ENCODE measurements around the gene CEP20. TPM values are rescaled to one million over a fixed set of nuclear protein-coding genes. Genes with fewer than 3 reads are reported as not detected.

CEP20 gene
- total and polyA plus RNA-seq, 10 of the 15 experiments (the other 5 are each of a cell fraction or from before 2014, with no cell fraction given), result 33.4 to 57.8 (median 52.6) TPM

DNA sequence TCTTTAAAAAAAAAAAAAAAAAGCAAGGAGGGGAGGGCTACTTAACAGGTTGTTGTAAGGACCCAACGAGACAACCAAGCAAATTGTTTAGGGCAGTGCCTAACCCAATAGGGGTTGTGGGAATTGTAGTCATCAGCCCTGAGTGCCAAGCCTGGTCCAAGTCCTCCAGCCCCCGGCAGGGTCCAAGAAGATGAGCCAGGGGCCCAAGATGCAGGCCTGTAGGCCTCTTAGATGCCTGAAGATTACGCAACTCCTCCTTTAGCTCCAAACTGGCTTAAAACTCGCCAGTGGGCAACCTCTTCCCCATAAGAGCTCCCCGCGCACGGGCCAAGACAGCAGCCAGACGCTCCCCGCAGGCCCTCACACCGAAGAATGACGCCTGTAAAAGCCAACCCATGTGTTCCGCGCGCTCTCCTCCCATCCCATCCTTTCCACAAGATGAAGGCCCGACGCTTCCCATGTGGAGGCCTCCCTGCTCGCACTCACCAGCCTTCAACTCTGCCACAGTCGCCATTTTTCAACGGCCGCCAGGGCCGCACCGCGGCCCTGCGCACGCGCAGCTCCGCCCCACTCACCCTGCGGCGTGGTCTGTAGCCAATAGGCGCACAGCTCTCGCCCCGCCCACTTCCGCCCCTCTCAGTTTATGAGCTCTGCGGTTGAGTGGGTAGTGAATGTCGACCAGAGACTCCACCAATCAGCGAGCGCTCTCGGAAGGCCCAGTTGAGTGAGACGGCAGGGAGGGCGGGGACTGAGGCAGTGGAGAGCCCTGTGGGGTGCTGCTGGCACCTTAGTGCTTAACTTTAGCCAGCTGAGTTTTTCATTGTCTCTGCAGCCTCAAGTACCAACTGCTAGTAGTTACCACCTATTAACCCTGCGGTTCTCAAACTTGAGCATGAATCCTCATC lies at the start of gene CEP20 (continued):
- TF ChIP-seq, protein P1, sequence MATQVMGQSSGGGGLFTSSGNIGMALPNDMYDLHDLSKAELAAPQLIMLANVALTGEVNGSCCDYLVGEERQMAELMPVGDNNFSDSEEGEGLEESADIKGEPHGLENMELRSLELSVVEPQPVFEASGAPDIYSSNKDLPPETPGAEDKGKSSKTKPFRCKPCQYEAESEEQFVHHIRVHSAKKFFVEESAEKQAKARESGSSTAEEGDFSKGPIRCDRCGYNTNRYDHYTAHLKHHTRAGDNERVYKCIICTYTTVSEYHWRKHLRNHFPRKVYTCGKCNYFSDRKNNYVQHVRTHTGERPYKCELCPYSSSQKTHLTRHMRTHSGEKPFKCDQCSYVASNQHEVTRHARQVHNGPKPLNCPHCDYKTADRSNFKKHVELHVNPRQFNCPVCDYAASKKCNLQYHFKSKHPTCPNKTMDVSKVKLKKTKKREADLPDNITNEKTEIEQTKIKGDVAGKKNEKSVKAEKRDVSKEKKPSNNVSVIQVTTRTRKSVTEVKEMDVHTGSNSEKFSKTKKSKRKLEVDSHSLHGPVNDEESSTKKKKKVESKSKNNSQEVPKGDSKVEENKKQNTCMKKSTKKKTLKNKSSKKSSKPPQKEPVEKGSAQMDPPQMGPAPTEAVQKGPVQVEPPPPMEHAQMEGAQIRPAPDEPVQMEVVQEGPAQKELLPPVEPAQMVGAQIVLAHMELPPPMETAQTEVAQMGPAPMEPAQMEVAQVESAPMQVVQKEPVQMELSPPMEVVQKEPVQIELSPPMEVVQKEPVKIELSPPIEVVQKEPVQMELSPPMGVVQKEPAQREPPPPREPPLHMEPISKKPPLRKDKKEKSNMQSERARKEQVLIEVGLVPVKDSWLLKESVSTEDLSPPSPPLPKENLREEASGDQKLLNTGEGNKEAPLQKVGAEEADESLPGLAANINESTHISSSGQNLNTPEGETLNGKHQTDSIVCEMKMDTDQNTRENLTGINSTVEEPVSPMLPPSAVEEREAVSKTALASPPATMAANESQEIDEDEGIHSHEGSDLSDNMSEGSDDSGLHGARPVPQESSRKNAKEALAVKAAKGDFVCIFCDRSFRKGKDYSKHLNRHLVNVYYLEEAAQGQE (IDR thresholded peaks at IDR 0.05; ENCODE audit: low read depth, low read length), result no peak
- TF ChIP-seq FOXM1 (IDR thresholded peaks at IDR 0.05; ENCODE audit: low read depth, low read length) (no peak), RUNX3 (IDR thresholded peaks at IDR 0.05; ENCODE audit: low read length) (peak; percentile 85), RELA (IDR thresholded peaks at IDR 0.05; ENCODE audit: borderline replicate concordance, partially characterized antibody) (no peak), SREBF2 (IDR thresholded peaks at IDR 0.05; ENCODE audit: low read length) (no peak), JUNB (IDR thresholded peaks at IDR 0.05) (no peak), HDAC6 (IDR thresholded peaks at IDR 0.05; ENCODE audit: unreplicated experiment) (no peak), ZNF24 (IDR thresholded peaks at IDR 0.05) (no peak), SMC3 (IDR thresholded peaks at IDR 0.05; ENCODE audit: borderline replicate concordance, low read length) (no peak), RFX5 (IDR thresholded peaks at IDR 0.05; ENCODE audit: low read depth, low read length) (peak; percentile 75; the same call in 1 of the 2 replicates), TCF7 (IDR thresholded peaks at IDR 0.05; ENCODE audit: borderline replicate concordance) (no peak), NFXL1 (IDR thresholded peaks at IDR 0.05; ENCODE audit: borderline replicate concordance) (no peak), GATAD2B (conservative IDR thresholded peaks at IDR 0.05; ENCODE audit: low read depth) (no peak), IKZF1 (conservative IDR thresholded peaks at IDR 0.05) (peak; percentile 53; the same call in 1 of the 2 replicates), TAF1 (IDR thresholded peaks at IDR 0.05; ENCODE audit: borderline replicate concordance, low read depth, low read length) (peak; percentile 97), CREM (IDR thresholded peaks at IDR 0.05; ENCODE audit: low read depth) (peak; percentile 12; the same call in 1 of the 2 replicates), ZNF274 (IDR thresholded peaks at IDR 0.05; ENCODE audit: insufficient read depth, insufficient read length) (no peak)
- TF ChIP-seq, protein P2, sequence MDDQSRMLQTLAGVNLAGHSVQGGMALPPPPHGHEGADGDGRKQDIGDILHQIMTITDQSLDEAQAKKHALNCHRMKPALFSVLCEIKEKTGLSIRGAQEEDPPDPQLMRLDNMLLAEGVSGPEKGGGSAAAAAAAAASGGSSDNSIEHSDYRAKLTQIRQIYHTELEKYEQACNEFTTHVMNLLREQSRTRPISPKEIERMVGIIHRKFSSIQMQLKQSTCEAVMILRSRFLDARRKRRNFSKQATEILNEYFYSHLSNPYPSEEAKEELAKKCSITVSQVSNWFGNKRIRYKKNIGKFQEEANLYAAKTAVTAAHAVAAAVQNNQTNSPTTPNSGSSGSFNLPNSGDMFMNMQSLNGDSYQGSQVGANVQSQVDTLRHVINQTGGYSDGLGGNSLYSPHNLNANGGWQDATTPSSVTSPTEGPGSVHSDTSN (IDR thresholded peaks at IDR 0.05; ENCODE audit: insufficient replicate concordance, low read depth, low read length), result peak; percentile 21
- TF ChIP-seq, protein P3, sequence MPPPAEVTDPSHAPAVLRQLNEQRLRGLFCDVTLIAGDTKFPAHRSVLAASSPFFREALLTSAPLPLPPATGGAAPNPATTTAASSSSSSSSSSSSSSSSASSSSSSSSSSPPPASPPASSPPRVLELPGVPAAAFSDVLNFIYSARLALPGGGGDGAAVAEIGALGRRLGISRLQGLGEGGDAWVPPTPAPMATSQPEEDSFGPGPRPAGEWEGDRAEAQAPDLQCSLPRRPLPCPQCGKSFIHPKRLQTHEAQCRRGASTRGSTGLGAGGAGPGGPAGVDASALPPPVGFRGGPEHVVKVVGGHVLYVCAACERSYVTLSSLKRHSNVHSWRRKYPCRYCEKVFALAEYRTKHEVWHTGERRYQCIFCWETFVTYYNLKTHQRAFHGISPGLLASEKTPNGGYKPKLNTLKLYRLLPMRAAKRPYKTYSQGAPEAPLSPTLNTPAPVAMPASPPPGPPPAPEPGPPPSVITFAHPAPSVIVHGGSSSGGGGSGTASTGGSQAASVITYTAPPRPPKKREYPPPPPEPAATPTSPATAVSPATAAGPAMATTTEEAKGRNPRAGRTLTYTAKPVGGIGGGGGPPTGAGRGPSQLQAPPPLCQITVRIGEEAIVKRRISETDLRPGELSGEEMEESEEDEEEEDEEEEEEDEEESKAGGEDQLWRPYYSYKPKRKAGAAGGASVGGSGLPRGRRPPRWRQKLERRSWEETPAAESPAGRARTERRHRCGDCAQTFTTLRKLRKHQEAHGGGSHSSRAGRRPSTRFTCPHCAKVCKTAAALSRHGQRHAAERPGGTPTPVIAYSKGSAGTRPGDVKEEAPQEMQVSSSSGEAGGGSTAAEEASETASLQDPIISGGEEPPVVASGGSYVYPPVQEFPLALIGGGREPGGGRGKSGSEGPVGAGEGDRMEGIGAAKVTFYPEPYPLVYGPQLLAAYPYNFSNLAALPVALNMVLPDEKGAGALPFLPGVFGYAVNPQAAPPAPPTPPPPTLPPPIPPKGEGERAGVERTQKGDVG (CRISPR knock-in tag; IDR thresholded peaks at IDR 0.05), result no peak
- TF ChIP-seq, protein P4, sequence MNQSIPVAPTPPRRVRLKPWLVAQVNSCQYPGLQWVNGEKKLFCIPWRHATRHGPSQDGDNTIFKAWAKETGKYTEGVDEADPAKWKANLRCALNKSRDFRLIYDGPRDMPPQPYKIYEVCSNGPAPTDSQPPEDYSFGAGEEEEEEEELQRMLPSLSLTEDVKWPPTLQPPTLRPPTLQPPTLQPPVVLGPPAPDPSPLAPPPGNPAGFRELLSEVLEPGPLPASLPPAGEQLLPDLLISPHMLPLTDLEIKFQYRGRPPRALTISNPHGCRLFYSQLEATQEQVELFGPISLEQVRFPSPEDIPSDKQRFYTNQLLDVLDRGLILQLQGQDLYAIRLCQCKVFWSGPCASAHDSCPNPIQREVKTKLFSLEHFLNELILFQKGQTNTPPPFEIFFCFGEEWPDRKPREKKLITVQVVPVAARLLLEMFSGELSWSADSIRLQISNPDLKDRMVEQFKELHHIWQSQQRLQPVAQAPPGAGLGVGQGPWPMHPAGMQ (IDR thresholded peaks at IDR 0.05; ENCODE audit: borderline replicate concordance), result no peak
